GM23338 (cell line): ENCODE measurements around the gene CYSTM1. TPM values are rescaled to one million over a fixed set of nuclear protein-coding genes. Genes with fewer than 3 reads are reported as not detected.

Source experiments
- ATAC-seq: fragments of 200-7000 bp; cut with Tn5 transposase; 3 replicates; pipeline ENCODE4 v1.9.1; 2020
- DNase-seq: peaks from one replicate; pipeline ENCODE4 v3.0.0-alpha.2; 2015; ENCODE audit warnings: low spot score
- H2AFZ ChIP-seq: fragments of 200-600 bp; sonication (generic); 2 replicates; pipeline ENCODE4 v1.8.0; 2016; ENCODE audit warnings: antibody characterized with exemption, mild to moderate bottlenecking, moderate library complexity
- H3F3A ChIP-seq: fragments of 200-600 bp; sonication (generic); replicated peaks from 2 replicates; pipeline ENCODE4 v1.8.0; 2017; ENCODE audit warnings: antibody characterized with exemption, mixed run types, low read depth
- H3K27ac ChIP-seq: fragments of 200-600 bp; sonication (generic); 2 replicates; pipeline ENCODE4 v1.6.1; 2016; ENCODE audit warnings: low read depth
- H3K27me3 ChIP-seq: fragments of 200-600 bp; sonication (generic); 2 replicates; pipeline ENCODE4 v1.8.0; 2016; ENCODE audit warnings: mild to moderate bottlenecking, mixed run types, moderate library complexity; ENCODE audit not compliant: insufficient read depth
- H3K36me3 ChIP-seq: fragments of 200-600 bp; sonication (generic); 2 replicates; pipeline ENCODE4 v1.8.0; 2016; ENCODE audit warnings: mild to moderate bottlenecking; ENCODE audit not compliant: insufficient read depth
- H3K4me1 ChIP-seq: fragments of 200-600 bp; sonication (generic); 2 replicates; pipeline ENCODE4 v1.8.0; 2016; ENCODE audit warnings: mild to moderate bottlenecking, moderate library complexity; ENCODE audit not compliant: insufficient read depth
- H3K4me2 ChIP-seq: fragments of 200-600 bp; sonication (generic); 2 replicates; pipeline ENCODE4 v1.7.1; 2017; ENCODE audit warnings: mixed run types
- H3K4me3 ChIP-seq: fragments of 200-600 bp; sonication (generic); 2 replicates; pipeline ENCODE4 v1.6.1; 2016; ENCODE audit warnings: mixed run types
- H3K79me2 ChIP-seq: fragments of 200-600 bp; sonication (generic); replicated peaks from 2 replicates; pipeline ENCODE4 v1.8.0; 2017; ENCODE audit warnings: mild to moderate bottlenecking; ENCODE audit not compliant: insufficient read depth
- H3K9me2 ChIP-seq: fragments of 200-600 bp; sonication (generic); 2 replicates; pipeline ENCODE4 v1.8.0; 2017; ENCODE audit not compliant: insufficient read depth
- H4K20me1 ChIP-seq: fragments of 200-600 bp; sonication (generic); replicated peaks from 2 replicates; pipeline ENCODE4 v1.8.0; 2017; ENCODE audit warnings: mild to moderate bottlenecking; ENCODE audit not compliant: insufficient read depth
- H3K27ac Mint-ChIP-seq: 2 replicates; pipeline ENCODE4 v1.8.0; 2020; ENCODE audit warnings: inconsistent platforms, mild to moderate bottlenecking, moderate library complexity, mixed read lengths
- H3K27me3 Mint-ChIP-seq: 3 replicates; pipeline ENCODE4 v1.8.0; 2022; ENCODE audit warnings: low read depth, mild to moderate bottlenecking, moderate library complexity, mixed read lengths, inconsistent platforms; ENCODE audit not compliant: insufficient read depth, poor library complexity
- H3K36me3 Mint-ChIP-seq: 3 replicates; pipeline ENCODE4 v1.8.0; 2021; ENCODE audit warnings: low read depth, mild to moderate bottlenecking, inconsistent platforms, moderate library complexity, mixed read lengths
- H3K4me1 Mint-ChIP-seq: 3 replicates; pipeline ENCODE4 v1.8.0; 2020; ENCODE audit warnings: mild to moderate bottlenecking, inconsistent platforms, mixed read lengths
- H3K4me3 Mint-ChIP-seq: 3 replicates; pipeline ENCODE4 v1.8.0; 2021; ENCODE audit warnings: moderate library complexity, mild to moderate bottlenecking, inconsistent platforms, mixed read lengths
- H3K9me3 Mint-ChIP-seq: 3 replicates; pipeline ENCODE4 v1.8.0; 2020; ENCODE audit warnings: moderate library complexity, mild to moderate bottlenecking, inconsistent platforms, mixed read lengths
- CREB1 ChIP-seq: fragments of 250-450 bp; sonication (Bioruptor Pico); IDR thresholded peaks from 2 replicates; pipeline ENCODE4 v1.5.0; 2020; ENCODE audit warnings: low read depth, mild to moderate bottlenecking, moderate library complexity
- EZH2 ChIP-seq: fragments of 200-600 bp; sonication (generic); IDR thresholded peaks from one replicate; pipeline ENCODE4 v1.8.0; 2017; ENCODE audit warnings: antibody characterized with exemption, mild to moderate bottlenecking, low read depth; ENCODE audit not compliant: unreplicated experiment
- EZH2phosphoT487 ChIP-seq: fragments of 200-600 bp; sonication (generic); IDR thresholded peaks from one replicate; pipeline ENCODE4 v1.8.1; 2018; ENCODE audit warnings: antibody characterized with exemption; ENCODE audit not compliant: unreplicated experiment
- JUNB ChIP-seq: IDR thresholded peaks from one replicate; pipeline ENCODE4 v1.6.1; 2016; ENCODE audit warnings: antibody characterized with exemption; ENCODE audit not compliant: unreplicated experiment
- NANOG ChIP-seq: IDR thresholded peaks from 2 replicates; pipeline ENCODE4 v1.6.1; 2016; ENCODE audit warnings: antibody characterized with exemption, borderline replicate concordance
- POLR2AphosphoS5 ChIP-seq: IDR thresholded peaks from 2 replicates; pipeline ENCODE4 v1.6.1; 2016; ENCODE audit warnings: antibody characterized with exemption, low read depth
- STAT1 ChIP-seq: IDR thresholded peaks from one replicate; pipeline ENCODE4 v1.6.1; 2016; ENCODE audit warnings: antibody characterized with exemption; ENCODE audit not compliant: unreplicated experiment
- ZNF114 ChIP-seq: fragments of 250-450 bp; sonication (Bioruptor Pico); IDR thresholded peaks from 2 replicates; pipeline ENCODE4 v1.5.0; 2020; ENCODE audit warnings: mild to moderate bottlenecking, moderate library complexity
- ZNF331 ChIP-seq: fragments of 250-450 bp; sonication (Bioruptor Pico); IDR thresholded peaks from 2 replicates; pipeline ENCODE4 v1.5.0; 2020; ENCODE audit warnings: low read depth, mild to moderate bottlenecking, moderate library complexity
- polyA plus RNA-seq: library from polyadenylated mRNA; unstranded; fragments of >200 nt; fragmentation: Nextera tagmentation; extraction: Ambion mirVana; gene quantifications from 2 replicates; pipeline ENCODE4 v1.2.1, GENCODE V29; 2016
- total RNA-seq: library from RNA; depleted of rRNA; stranded (reverse); fragments of >200 nt; shearing (Covaris generic); gene quantifications from 2 replicates; pipeline ENCODE4 v1.2.3, GENCODE V29; 2014
- TF ChIP-seq, protein P1 (sequence below): IDR thresholded peaks from 2 replicates; pipeline ENCODE4 v1.6.1; 2016; ENCODE audit warnings: antibody characterized with exemption
- TF ChIP-seq, protein P2 (sequence below), 2 experiments: fragments of 200-600 bp in 1 of 2; sonication (generic) in 1 of 2; conservative IDR thresholded peaks; 2 replicates each; pipeline versions ENCODE4 v1.5.1 to v1.6.1; 2016 to 2017; ENCODE audit warnings: antibody characterized with exemption in 2 of 2, low read depth in 2 of 2, mild to moderate bottlenecking in 2 of 2, moderate library complexity in 1 of 2
- TF ChIP-seq, protein P3 (sequence below): fragments of 250-450 bp; sonication (Bioruptor Pico); IDR thresholded peaks from 2 replicates; pipeline ENCODE4 v1.5.0; 2020; ENCODE audit warnings: mild to moderate bottlenecking, moderate library complexity

CYSTM1 gene
- total and polyA plus RNA-seq, 2 experiments from 2014 or later, result 14.4 to 46.0 TPM

DNA sequence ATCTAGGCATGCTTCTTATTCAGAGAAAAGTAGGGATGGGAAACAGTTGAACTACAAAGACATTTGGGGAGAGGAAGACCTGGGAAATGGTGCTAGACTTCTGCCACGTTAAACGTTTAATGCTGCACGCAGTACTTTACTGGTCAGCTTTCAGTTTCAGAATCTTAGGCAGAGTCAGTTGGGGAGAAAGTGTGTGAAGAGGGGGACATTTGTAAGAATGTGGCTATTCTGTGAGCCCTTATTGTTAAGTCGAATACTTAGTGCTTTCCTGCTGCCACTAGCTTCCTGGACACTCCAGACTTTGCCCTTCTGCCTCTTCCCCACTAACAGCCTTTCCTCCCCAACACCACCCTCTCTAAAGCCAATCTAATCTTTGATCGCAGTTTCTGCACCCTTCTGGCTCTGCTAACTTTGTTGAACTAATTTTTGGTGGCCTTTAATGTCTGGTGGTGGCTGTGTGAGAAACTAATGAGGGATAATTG lies 6.1 kb downstream of the CYSTM1 start:
- no peaks in the 10 kb centered on the region; the same call in 2 of the 3 replicates for H3K36me3 Mint-ChIP-seq
- no peak overlapping the region for H3K4me2 ChIP-seq
- peaks cover 9% of the 10 kb centered on the region for H4K20me1 ChIP-seq
- no peaks in the 10 kb centered on the region; the same call in 1 of the 2 replicates for H3K27me3 ChIP-seq
- no peak overlapping the region for H3K27ac ChIP-seq
- H2AFZ ChIP-seq, result no peak overlapping the region
- H3K27me3 Mint-ChIP-seq, result peaks cover 3% of the 10 kb centered on the region
- peaks cover 6% of the 10 kb centered on the region for H3K79me2 ChIP-seq
- ATAC-seq (no peak), DNase-seq (no peak)
- H3K9me2 ChIP-seq, result no peaks in the 10 kb centered on the region
- no peak overlapping the region for H3K4me3 ChIP-seq
- peaks cover 15% of the 10 kb centered on the region for H3K4me1 Mint-ChIP-seq
- no peak overlapping the region for H3K27ac Mint-ChIP-seq
- H3K36me3 ChIP-seq, result no peaks in the 10 kb centered on the region
- no peaks in the 10 kb centered on the region; the same call in 1 of the 2 replicates for H3F3A ChIP-seq
- H3K4me1 ChIP-seq, result peaks cover 16% of the 10 kb centered on the region
- H3K9me3 Mint-ChIP-seq, result no peaks in the 10 kb centered on the region
- no peak for TF ChIP-seq EZH2
- no peak for TF ChIP-seq ZNF114 (CRISPR knock-in tag)
- TF ChIP-seq, protein P1, sequence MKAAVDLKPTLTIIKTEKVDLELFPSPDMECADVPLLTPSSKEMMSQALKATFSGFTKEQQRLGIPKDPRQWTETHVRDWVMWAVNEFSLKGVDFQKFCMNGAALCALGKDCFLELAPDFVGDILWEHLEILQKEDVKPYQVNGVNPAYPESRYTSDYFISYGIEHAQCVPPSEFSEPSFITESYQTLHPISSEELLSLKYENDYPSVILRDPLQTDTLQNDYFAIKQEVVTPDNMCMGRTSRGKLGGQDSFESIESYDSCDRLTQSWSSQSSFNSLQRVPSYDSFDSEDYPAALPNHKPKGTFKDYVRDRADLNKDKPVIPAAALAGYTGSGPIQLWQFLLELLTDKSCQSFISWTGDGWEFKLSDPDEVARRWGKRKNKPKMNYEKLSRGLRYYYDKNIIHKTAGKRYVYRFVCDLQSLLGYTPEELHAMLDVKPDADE, result no peak
- no peak for TF ChIP-seq CREB1 (CRISPR knock-in tag)
- no peak overlapping the region for H3K4me3 Mint-ChIP-seq

DNA sequence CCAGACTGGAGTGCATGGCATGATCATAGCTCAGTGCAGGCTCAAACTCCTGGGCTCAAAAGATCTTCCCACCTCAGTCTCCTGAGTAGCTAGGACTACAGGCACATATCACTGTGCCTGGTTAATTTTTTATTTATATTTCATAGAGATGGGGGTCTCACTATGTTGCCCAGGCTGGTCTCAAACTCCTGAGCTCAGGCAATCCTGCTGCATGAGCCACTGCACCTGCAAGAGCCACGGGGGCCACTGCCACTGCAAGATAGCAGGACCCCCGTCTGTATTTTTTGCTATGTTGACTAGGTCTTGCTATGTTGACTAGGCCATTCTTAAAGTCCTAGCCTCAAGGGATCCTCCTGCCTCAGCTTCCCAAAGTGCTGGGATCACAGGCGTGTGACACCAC lies 6.5 kb downstream of the CYSTM1 start:
- Histone ChIP-seq H3K27me3 (no peaks in the 10 kb centered on the region; the same call in 1 of the 2 replicates), H3K9me2 (no peaks in the 10 kb centered on the region), H3K79me2 (peaks cover 6% of the 10 kb centered on the region), H3K36me3 (no peaks in the 10 kb centered on the region), H3K4me3 (no peak overlapping the region), H3F3A (no peaks in the 10 kb centered on the region), H3K27ac (no peak overlapping the region), H2AFZ (no peak overlapping the region), H3K4me1 (peaks cover 12% of the 10 kb centered on the region), H3K4me2 (no peak overlapping the region), H4K20me1 (peaks cover 9% of the 10 kb centered on the region)
- Mint-ChIP-seq H3K4me1 (peaks cover 13% of the 10 kb centered on the region), H3K27ac (no peak overlapping the region), H3K27me3 (peaks cover 3% of the 10 kb centered on the region), H3K4me3 (no peak overlapping the region), H3K36me3 (no peaks in the 10 kb centered on the region), H3K9me3 (no peaks in the 10 kb centered on the region)
- ATAC-seq (no peak), DNase-seq (no peak)
- no peak for TF ChIP-seq NANOG
- no peak for TF ChIP-seq EZH2phosphoT487
- TF ChIP-seq, protein P2, sequence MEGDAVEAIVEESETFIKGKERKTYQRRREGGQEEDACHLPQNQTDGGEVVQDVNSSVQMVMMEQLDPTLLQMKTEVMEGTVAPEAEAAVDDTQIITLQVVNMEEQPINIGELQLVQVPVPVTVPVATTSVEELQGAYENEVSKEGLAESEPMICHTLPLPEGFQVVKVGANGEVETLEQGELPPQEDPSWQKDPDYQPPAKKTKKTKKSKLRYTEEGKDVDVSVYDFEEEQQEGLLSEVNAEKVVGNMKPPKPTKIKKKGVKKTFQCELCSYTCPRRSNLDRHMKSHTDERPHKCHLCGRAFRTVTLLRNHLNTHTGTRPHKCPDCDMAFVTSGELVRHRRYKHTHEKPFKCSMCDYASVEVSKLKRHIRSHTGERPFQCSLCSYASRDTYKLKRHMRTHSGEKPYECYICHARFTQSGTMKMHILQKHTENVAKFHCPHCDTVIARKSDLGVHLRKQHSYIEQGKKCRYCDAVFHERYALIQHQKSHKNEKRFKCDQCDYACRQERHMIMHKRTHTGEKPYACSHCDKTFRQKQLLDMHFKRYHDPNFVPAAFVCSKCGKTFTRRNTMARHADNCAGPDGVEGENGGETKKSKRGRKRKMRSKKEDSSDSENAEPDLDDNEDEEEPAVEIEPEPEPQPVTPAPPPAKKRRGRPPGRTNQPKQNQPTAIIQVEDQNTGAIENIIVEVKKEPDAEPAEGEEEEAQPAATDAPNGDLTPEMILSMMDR (conservative IDR thresholded peaks at IDR 0.05; ENCODE audit: low read depth in 2 of 2), result no peak
- TF ChIP-seq, protein P1, result no peak
- no peak for TF ChIP-seq POLR2AphosphoS5
- TF ChIP-seq ZNF331 (CRISPR knock-in tag), result no peak
- no peak for TF ChIP-seq CREB1 (CRISPR knock-in tag)
- TF ChIP-seq EZH2, result no peak
- TF ChIP-seq JUNB, result no peak
- TF ChIP-seq STAT1, result no peak
- TF ChIP-seq ZNF114 (CRISPR knock-in tag), result no peak
- TF ChIP-seq, protein P3, sequence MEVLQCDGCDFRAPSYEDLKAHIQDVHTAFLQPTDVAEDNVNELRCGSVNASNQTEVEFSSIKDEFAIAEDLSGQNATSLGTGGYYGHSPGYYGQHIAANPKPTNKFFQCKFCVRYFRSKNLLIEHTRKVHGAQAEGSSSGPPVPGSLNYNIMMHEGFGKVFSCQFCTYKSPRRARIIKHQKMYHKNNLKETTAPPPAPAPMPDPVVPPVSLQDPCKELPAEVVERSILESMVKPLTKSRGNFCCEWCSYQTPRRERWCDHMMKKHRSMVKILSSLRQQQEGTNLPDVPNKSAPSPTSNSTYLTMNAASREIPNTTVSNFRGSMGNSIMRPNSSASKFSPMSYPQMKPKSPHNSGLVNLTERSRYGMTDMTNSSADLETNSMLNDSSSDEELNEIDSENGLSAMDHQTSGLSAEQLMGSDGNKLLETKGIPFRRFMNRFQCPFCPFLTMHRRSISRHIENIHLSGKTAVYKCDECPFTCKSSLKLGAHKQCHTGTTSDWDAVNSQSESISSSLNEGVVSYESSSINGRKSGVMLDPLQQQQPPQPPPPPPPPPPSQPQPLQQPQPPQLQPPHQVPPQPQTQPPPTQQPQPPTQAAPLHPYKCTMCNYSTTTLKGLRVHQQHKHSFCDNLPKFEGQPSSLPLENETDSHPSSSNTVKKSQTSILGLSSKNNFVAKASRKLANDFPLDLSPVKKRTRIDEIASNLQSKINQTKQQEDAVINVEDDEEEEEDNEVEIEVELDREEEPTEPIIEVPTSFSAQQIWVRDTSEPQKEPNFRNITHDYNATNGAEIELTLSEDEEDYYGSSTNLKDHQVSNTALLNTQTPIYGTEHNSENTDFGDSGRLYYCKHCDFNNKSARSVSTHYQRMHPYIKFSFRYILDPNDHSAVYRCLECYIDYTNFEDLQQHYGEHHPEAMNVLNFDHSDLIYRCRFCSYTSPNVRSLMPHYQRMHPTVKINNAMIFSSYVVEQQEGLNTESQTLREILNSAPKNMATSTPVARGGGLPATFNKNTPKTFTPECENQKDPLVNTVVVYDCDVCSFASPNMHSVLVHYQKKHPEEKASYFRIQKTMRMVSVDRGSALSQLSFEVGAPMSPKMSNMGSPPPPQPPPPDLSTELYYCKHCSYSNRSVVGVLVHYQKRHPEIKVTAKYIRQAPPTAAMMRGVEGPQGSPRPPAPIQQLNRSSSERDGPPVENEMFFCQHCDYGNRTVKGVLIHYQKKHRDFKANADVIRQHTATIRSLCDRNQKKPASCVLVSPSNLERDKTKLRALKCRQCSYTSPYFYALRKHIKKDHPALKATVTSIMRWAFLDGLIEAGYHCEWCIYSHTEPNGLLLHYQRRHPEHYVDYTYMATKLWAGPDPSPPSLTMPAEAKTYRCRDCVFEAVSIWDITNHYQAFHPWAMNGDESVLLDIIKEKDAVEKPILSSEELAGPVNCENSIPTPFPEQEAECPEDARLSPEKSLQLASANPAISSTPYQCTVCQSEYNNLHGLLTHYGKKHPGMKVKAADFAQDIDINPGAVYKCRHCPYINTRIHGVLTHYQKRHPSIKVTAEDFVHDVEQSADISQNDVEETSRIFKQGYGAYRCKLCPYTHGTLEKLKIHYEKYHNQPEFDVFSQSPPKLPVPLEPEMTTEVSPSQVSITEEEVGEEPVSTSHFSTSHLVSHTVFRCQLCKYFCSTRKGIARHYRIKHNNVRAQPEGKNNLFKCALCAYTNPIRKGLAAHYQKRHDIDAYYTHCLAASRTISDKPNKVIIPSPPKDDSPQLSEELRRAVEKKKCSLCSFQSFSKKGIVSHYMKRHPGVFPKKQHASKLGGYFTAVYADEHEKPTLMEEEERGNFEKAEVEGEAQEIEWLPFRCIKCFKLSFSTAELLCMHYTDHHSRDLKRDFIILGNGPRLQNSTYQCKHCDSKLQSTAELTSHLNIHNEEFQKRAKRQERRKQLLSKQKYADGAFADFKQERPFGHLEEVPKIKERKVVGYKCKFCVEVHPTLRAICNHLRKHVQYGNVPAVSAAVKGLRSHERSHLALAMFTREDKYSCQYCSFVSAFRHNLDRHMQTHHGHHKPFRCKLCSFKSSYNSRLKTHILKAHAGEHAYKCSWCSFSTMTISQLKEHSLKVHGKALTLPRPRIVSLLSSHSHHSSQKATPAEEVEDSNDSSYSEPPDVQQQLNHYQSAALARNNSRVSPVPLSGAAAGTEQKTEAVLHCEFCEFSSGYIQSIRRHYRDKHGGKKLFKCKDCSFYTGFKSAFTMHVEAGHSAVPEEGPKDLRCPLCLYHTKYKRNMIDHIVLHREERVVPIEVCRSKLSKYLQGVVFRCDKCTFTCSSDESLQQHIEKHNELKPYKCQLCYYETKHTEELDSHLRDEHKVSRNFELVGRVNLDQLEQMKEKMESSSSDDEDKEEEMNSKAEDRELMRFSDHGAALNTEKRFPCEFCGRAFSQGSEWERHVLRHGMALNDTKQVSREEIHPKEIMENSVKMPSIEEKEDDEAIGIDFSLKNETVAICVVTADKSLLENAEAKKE (CRISPR knock-in tag), result no peak
